Measurements from ENCODE around the gene JAZF1. TPM values are rescaled to one million over a fixed set of nuclear protein-coding genes. Genes with fewer than 3 reads are reported as not detected.

Gene JAZF1
- total RNA-seq, 1 donor from 2014 or later = 7.2 TPM

DNA sequence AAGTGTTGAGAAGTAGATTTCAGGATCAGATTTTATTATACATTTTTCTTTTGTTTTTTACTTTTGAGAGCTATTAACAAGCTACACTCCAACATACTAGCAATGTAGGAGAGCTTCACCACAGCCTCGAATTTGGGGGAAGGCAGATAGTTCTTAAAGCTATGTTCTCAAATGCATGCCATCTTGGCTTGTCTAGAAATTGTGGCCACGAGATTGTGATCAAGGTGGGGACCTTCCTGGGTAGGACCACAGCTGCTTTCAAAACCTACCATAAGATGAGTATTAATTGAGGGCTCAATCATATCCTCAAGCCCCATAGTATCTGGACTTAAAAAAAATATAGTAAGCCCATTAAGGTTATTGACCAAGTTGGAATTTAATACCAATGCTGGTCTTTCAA lies 27.9 kb upstream of the JAZF1 start:
- DNase-seq (ENCODE audit: low spot score in 2 of 2, unreplicated experiment in 2 of 2) = no peak
- Mint-ChIP-seq H3K27me3 (ENCODE audit: low read depth) (no peaks in the 10 kb centered on the region), H3K27ac (no peak overlapping the region), H3K36me3 (no peaks in the 10 kb centered on the region), H3K4me1 (no peaks in the 10 kb centered on the region), H3K4me3 (no peak overlapping the region), H3K9me3 (no peaks in the 10 kb centered on the region)
- no peak for TF ChIP-seq CTCF (IDR thresholded peaks at IDR 0.05; ENCODE audit: unreplicated experiment)

- no peak for TF ChIP-seq CTCF (IDR thresholded peaks at IDR 0.05; ENCODE audit: unreplicated experiment)
- H3K4me1 Mint-ChIP-seq = no peaks in the 10 kb centered on the region
- H3K27me3 Mint-ChIP-seq (ENCODE audit: low read depth) = no peaks in the 10 kb centered on the region
- no peaks in the 10 kb centered on the region for H3K9me3 Mint-ChIP-seq
- H3K4me3 Mint-ChIP-seq = no peak overlapping the region
- H3K36me3 Mint-ChIP-seq = no peaks in the 10 kb centered on the region
- no peak for DNase-seq (ENCODE audit: low spot score in 2 of 2, unreplicated experiment in 2 of 2)
- no peak overlapping the region for H3K27ac Mint-ChIP-seq
These were observed 27.0 kb upstream of the JAZF1 start for GRCh38 chr7:28207486-28208158.

- no peak for TF ChIP-seq CTCF (IDR thresholded peaks at IDR 0.05; ENCODE audit: unreplicated experiment)
- Mint-ChIP-seq H3K4me3 (no peak overlapping the region), H3K27me3 (ENCODE audit: low read depth) (no peaks in the 10 kb centered on the region), H3K9me3 (no peaks in the 10 kb centered on the region), H3K27ac (no peak overlapping the region), H3K4me1 (no peaks in the 10 kb centered on the region), H3K36me3 (no peaks in the 10 kb centered on the region)
- DNase-seq (ENCODE audit: low spot score in 2 of 2, unreplicated experiment in 2 of 2) = no peak
These were observed 24.9 kb upstream of the JAZF1 start for GRCh38 chr7:28205506-28205905.

DNA sequence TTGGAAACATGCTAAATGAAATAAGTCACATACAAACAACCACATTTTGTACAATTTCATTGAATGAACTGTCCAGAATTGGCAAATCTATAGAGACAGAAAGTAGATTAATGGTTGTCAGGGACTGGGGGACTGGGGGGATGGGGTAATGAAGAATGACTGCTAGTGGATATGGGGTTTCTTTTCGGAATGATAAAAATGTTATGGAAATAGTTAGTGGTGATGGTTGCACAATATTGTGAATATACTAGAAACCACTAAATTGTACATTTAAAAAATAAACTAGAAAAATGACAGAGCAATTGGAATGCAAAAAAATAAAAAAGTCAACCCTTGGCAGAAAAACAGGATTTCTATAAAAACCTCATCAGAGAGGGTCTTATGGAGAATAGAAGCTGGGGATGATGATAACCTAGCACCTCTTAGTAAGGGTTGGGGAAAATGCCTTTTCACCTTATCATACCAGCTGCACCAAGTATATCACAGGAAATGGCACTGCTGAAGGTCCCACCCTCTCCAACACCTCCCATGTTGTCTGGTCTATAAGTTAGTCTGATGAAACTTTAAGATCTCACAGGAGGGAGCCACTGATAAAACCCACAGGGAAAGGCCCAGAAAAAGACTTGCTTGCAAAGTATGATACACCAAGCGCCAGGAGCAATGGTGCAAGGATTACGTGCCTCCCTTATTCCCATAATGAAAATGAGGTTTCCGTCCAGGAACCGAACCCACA lies 23.1 kb upstream of the JAZF1 start:
- no peaks in the 10 kb centered on the region for H3K36me3 Mint-ChIP-seq
- H3K27ac Mint-ChIP-seq = no peak overlapping the region
- peaks cover 2% of the 10 kb centered on the region for H3K27me3 Mint-ChIP-seq (ENCODE audit: low read depth)
- no peak for TF ChIP-seq CTCF (IDR thresholded peaks at IDR 0.05; ENCODE audit: unreplicated experiment)
- no peak for DNase-seq (ENCODE audit: low spot score in 2 of 2, unreplicated experiment in 2 of 2)
- no peaks in the 10 kb centered on the region for H3K9me3 Mint-ChIP-seq
- no peaks in the 10 kb centered on the region for H3K4me1 Mint-ChIP-seq
- H3K4me3 Mint-ChIP-seq = no peak overlapping the region

DNA sequence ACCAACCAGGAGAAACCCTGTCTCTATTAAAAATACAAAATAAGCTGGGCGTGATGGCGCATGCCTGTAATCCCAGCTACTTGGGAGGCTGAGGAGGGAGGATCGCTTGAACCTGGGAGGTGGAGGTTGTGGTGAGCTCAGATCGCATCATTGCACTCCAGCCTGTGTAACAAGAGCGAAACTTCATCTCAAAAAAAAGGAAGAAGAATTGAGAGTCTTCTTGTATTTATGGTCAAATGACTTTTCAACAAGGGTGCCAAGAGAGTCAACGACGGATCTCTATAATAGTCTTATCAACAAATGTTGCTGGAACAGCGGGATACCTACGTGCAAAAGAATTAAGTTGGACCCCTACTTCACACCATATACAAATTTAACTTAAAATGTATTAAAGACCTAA lies 21.6 kb upstream of the JAZF1 start:
- Mint-ChIP-seq H3K4me3 (no peak overlapping the region), H3K27me3 (ENCODE audit: low read depth) (peaks cover 2% of the 10 kb centered on the region), H3K4me1 (no peaks in the 10 kb centered on the region), H3K9me3 (no peaks in the 10 kb centered on the region), H3K27ac (no peak overlapping the region), H3K36me3 (no peaks in the 10 kb centered on the region)
- TF ChIP-seq CTCF (IDR thresholded peaks at IDR 0.05; ENCODE audit: unreplicated experiment) = no peak
- DNase-seq (ENCODE audit: low spot score in 2 of 2, unreplicated experiment in 2 of 2) = no peak

Measured in mesothelial cell of epicardium (in vitro differentiated cells).